ENCODE measurements around the gene HCN2.

The HCN2 gene

DNA sequence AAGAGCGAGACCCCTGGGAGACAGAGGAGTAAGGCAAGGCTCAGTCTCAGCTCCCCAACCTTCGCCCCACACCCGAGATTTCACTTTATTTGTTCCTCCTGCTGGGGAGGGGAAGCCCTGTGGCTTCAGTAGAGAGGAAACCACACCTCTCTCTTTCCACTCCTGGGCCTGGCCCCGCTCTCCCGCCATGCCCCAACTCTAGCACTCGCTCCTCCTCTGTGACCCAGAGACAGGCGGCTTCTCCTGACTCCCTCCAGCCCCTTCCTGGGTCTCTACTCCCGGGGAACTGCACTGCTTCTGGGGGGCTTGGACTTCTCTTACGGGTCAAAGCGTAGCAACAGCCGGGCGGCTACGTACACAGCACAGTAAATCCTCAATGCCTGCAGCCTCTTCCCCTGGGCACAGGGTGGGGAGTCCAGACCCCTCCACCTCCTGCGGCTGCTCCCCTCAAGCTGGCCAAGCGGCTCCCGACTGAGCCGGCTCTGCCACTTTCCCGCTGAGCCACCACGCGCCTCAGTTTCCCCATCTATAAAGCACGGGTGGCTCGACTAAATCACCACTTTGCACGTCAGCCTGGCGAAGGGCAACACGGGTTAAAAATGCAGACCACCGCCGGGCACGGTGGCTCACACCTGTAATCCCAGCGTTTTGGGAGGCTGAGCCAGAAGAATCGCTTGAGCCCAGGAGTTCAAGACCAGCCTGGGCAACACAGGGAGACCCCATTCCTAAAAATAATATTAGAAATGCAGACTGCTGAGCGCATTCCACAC lies 71.9 kb downstream of the HCN2 start:
- peak overlapping the region; percentile 89 for H3K4me3 ChIP-seq (replicated peaks; ENCODE audit: low read depth, low read length)
- TF ChIP-seq, protein P1, sequence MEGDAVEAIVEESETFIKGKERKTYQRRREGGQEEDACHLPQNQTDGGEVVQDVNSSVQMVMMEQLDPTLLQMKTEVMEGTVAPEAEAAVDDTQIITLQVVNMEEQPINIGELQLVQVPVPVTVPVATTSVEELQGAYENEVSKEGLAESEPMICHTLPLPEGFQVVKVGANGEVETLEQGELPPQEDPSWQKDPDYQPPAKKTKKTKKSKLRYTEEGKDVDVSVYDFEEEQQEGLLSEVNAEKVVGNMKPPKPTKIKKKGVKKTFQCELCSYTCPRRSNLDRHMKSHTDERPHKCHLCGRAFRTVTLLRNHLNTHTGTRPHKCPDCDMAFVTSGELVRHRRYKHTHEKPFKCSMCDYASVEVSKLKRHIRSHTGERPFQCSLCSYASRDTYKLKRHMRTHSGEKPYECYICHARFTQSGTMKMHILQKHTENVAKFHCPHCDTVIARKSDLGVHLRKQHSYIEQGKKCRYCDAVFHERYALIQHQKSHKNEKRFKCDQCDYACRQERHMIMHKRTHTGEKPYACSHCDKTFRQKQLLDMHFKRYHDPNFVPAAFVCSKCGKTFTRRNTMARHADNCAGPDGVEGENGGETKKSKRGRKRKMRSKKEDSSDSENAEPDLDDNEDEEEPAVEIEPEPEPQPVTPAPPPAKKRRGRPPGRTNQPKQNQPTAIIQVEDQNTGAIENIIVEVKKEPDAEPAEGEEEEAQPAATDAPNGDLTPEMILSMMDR (IDR thresholded peaks at IDR 0.05; ENCODE audit: low read depth, low read length, missing control alignments): no peak
- no peak for DNase-seq (ENCODE audit: extremely low read depth, low read depth)

DNA sequence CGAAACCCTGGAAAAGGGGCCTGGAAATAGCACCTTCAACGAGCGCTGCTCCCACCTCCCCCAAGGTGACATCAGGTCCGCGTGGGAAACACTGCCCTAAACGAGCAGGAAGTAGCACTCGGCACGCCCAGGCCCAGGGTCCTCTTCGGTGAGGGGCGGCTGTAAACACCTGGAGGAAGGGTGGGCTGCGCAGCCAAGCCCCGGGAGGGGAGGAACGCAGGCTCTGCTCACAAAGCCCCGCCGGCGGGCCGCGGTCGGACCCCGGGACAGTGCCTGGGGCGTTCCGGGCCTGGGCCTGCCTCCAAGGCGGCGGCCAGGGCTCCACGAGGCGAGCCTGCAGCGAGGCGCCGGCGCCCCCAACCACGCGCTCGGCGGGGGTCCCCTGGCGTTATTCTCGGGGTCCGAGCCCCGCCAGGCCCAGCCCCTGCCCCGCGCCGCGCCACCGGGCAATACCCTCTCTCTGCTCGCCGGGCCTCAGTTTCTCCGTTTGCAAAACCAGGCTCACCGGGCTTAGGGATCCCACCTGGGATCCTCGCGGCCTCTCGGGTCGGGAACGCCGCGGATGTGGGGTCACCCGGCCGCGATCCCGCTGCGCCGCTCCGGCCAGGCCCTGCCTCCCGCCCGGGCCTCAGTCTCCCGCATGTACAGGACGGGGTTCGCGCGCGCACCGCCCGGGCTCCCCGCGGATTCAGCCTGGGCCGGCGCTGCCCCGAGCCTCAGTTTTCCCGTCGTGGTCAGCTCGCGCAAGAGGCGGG lies 72.7 kb downstream of the HCN2 start:
- DNase-seq (ENCODE audit: extremely low read depth, low read depth): no peak
- TF ChIP-seq, protein P1 (IDR thresholded peaks at IDR 0.05; ENCODE audit: low read depth, low read length, missing control alignments): no peak

DNA sequence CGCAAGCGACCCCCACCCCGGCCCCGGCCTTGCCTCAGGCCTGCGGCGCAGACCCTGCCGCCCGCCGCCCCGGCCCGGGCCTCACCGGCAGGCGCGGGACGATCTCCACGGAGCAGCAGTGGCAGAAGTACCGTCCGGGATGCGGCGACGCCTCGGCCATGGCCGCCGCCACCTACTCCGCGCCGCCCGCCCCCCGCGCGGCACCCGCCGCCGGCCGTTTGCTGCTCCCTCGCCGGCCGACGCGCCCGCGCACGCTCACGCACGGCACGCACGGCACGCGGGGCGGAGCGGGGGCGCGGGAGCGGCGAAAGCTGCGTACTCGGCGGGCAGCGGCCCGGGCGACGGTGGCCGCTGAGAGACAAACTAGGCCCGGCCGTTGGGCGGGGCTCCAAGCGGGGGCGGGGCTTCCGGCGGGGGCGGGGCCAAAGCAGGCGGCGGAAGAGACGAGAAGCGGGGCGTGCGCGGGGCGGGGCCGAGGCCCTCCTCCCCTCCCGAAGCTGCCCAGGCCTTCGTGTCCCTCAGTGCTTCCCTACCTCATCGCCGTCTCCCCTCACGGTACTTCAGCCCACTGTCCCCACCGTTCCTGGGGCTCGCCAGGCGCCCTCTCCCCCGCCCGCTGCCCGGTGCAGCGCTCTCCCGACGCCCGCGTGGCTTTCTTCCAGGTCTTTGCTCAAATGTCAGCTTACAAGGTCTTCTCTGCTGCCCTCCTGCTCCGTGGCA lies 73.4 kb downstream of the HCN2 start, which contains the start of gene RNF126:
TSS of gene RNF126 (minus strand) at position 253 of the 720 bp plus-strand sequence. CDS start at position 160, 93 bp downstream.
- DNase-seq (ENCODE audit: extremely low read depth, low read depth): no peak
- TF ChIP-seq, protein P1 (IDR thresholded peaks at IDR 0.05; ENCODE audit: low read depth, low read length, missing control alignments): no peak
- H3K4me3 ChIP-seq (replicated peaks; ENCODE audit: low read depth, low read length): peak within 1 kb of the TSS; percentile 89

More for the DNA sequence above, 72.7 kb downstream of the HCN2 start:
- H3K4me3 ChIP-seq (replicated peaks; ENCODE audit: low read depth, low read length): peak overlapping the region; percentile 89

DNA sequence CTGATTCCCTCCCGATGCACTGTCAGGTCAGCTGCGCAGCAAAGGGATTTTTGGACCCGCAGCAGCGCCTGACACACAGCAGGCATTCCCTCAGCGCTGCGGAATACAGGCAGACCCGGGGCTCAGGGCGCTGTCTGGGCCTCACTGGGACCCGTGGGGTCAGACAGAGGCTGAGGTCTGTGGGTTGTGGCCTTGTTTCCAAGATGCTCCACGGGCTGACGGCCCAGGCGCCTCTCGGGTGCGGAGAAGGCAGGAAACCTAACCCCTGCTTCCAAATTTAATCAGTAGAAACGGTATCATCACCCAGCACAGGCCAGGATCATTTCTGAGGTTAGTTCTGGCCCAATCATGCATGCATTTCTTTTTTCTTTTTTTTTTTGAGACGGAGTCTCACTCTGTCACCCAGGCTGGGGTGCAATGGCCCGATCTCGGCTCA lies 74.0 kb downstream of the HCN2 start:
- no peak for DNase-seq (ENCODE audit: extremely low read depth, low read depth)
- TF ChIP-seq, protein P1 (IDR thresholded peaks at IDR 0.05; ENCODE audit: low read depth, low read length, missing control alignments): no peak
- peak overlapping the region; percentile 30 for H3K4me3 ChIP-seq (replicated peaks; ENCODE audit: low read depth, low read length)

DNA sequence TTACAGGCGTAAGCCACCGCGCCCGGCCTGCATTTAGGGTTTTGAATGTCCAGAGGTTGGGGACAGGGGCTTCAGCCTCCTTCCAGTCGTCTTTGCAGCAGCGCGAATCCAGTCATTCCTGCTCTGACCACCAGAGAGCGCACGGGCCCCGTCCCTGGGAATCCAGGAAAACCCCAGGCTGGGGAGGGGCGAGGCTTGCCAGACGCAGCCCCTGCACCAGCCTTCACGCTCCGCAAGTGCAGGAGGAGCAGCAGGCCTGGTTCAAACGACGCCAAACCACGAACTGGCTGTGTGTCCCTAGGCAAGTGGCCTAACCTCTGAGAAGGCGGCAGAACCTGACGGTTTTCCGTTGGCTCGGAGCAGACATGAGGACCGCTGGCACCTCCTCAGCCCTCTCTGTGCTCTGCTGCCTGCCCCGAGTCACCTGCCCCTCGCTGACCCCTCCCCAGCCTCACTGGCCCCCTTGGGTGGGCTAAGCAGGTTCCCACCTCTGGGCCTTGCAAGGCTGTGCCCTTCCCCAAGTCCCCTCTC lies 75.3 kb downstream of the HCN2 start:
- TF ChIP-seq, protein P1 (IDR thresholded peaks at IDR 0.05; ENCODE audit: low read depth, low read length, missing control alignments): peak; percentile 89
- DNase-seq (ENCODE audit: extremely low read depth, low read depth): no peak
- no peak overlapping the region for H3K4me3 ChIP-seq (replicated peaks; ENCODE audit: low read depth, low read length)

All from HFF-Myc (cell line).